Fibroblast of skin of left quadriceps (primary cell): Measurements from ENCODE around the gene NEGR1.
A peak's percentile ranks its signal among the peaks of the same experiment; 100 is the strongest.

Source experiments
- DNase-seq, 2 experiments: peaks; one replicate each; pipeline ENCODE4 v3.0.0-alpha.2; 2013; ENCODE audit warnings: low read depth in 2 of 2

Gene NEGR1

GRCh38 chr1:72023063-72023930 is 259.0 kb downstream of the NEGR1 start:
- DNase-seq, result no peak

GRCh38 chr1:72018562-72018961 is 263.8 kb downstream of the NEGR1 start:
- DNase-seq, result no peak

GRCh38 chr1:72015006-72015405 is 267.3 kb downstream of the NEGR1 start:
- DNase-seq, result no peak

GRCh38 chr1:72013161-72013560 is 269.2 kb downstream of the NEGR1 start:
- no peak for DNase-seq

GRCh38 chr1:72011721-72012120 is 270.6 kb downstream of the NEGR1 start:
- no peak for DNase-seq

- no peak for DNase-seq
These were observed 272.3 kb downstream of the NEGR1 start for GRCh38 chr1:72010094-72010431.

- DNase-seq, result peak in 1 of 2 experiments; percentile 4
These were observed 272.9 kb downstream of the NEGR1 start for GRCh38 chr1:72009173-72010093.

- DNase-seq, result no peak
These were observed 275.0 kb downstream of the NEGR1 start for GRCh38 chr1:72007312-72007711.

GRCh38 chr1:72006092-72006491 is 276.2 kb downstream of the NEGR1 start:
- peak in 1 of 2 experiments; percentile 4 for DNase-seq

GRCh38 chr1:72003092-72003491 is 279.2 kb downstream of the NEGR1 start:
- DNase-seq, result no peak

GRCh38 chr1:72000809-72001208 is 281.5 kb downstream of the NEGR1 start:
- DNase-seq, result no peak

- no peak for DNase-seq
These were observed 287.7 kb downstream of the NEGR1 start for GRCh38 chr1:71994646-71995045.

GRCh38 chr1:71987181-71987580 is 295.2 kb downstream of the NEGR1 start:
- DNase-seq, result no peak

GRCh38 chr1:71986160-71986559 is 296.2 kb downstream of the NEGR1 start:
- no peak for DNase-seq

- no peak for DNase-seq
These were observed 301.8 kb downstream of the NEGR1 start for GRCh38 chr1:71980556-71980955.

- DNase-seq, result no peak
These were observed 302.5 kb downstream of the NEGR1 start for GRCh38 chr1:71979882-71980281.

GRCh38 chr1:71967670-71968069 is 314.7 kb downstream of the NEGR1 start:
- DNase-seq, result no peak

- DNase-seq, result no peak
These were observed 318.2 kb downstream of the NEGR1 start for GRCh38 chr1:71964188-71964587.

- no peak for DNase-seq
These were observed 325.6 kb downstream of the NEGR1 start for GRCh38 chr1:71956613-71957285.

GRCh38 chr1:71950579-71950978 is 331.8 kb downstream of the NEGR1 start:
- no peak for DNase-seq

- no peak for DNase-seq
These were observed 332.7 kb downstream of the NEGR1 start for GRCh38 chr1:71949681-71950080.

GRCh38 chr1:71948561-71948960 is 333.8 kb downstream of the NEGR1 start:
- no peak for DNase-seq
